Testis (tissue), 3 donors: ENCODE measurements around the gene PRKAB1. TPM values are rescaled to one million over a fixed set of nuclear protein-coding genes. Genes with fewer than 3 reads are reported as not detected.

ENCODE experiments used
- DNase-seq: peaks from one replicate; pipeline ENCODE4 v3.0.0-alpha.2; 2019
- H3K27ac ChIP-seq, 2 donors: fragments of 200-600 bp; sonication (generic); one replicate each; pipeline ENCODE4 v1.5.1; 2019
- H3K27me3 ChIP-seq: fragments of 200-600 bp; sonication (generic); one replicate; pipeline ENCODE4 v1.5.1; 2019
- H3K36me3 ChIP-seq: fragments of 200-600 bp; sonication (generic); one replicate; pipeline ENCODE4 v1.5.1; 2017; ENCODE audit warnings: low read depth; ENCODE audit errors: missing control alignments
- H3K4me1 ChIP-seq: fragments of 200-600 bp; sonication (generic); one replicate; pipeline ENCODE4 v1.5.1; 2019
- H3K4me3 ChIP-seq, 2 donors: fragments of 200-600 bp; sonication (generic); one replicate each; pipeline ENCODE4 v1.5.1; 2017 to 2019
- H3K9me3 ChIP-seq: fragments of 200-600 bp; sonication (generic); one replicate; pipeline ENCODE4 v1.5.1; 2017
- POLR2A ChIP-seq: fragments of 450-650 bp; IDR thresholded peaks from one replicate; pipeline ENCODE4 v1.6.1; 2017; ENCODE audit warnings: antibody characterized with exemption, mild to moderate bottlenecking, moderate library complexity
- WGBS, 2 donors: methylation state at CpG; one replicate each; pipeline ENCODE4 v1.1.5; 2018; 5-methylcytosine and 5-hydroxymethylcytosine counted together
- intact Hi-C: fragments of 100-400 bp; cut with DNase I; formaldehyde crosslinking; loops from one replicate; pipeline ENCODE4 v1.15.1; 2023; ENCODE audit warnings: low total_unique reads
- polyA plus RNA-seq: library from polyadenylated mRNA; stranded (reverse); fragments of 350-450 nt; fragmentation: Illumina TruSeq; extraction: RNeasy Lipid Tissue Mini Kit (QIAGEN cat#74804); gene quantifications from one replicate; pipeline ENCODE4 v1.2.3, GENCODE V29; 2014; ENCODE audit warnings: low read depth, low replicate concordance; ENCODE audit not compliant: insufficient read depth
- total RNA-seq, 2 donors: library from RNA; depleted of rRNA; stranded (reverse); fragments of >200 nt; gene quantifications; one replicate each; pipeline ENCODE4 v1.2.3, GENCODE V29; 2016
- TF ChIP-seq, protein P1 (sequence below), 3 experiments: fragments of 450-650 bp in 2 of 3; fragments of 200-600 bp in 1 of 3; sonication (generic) in 1 of 3; IDR thresholded peaks; one replicate each; pipeline ENCODE4 v1.5.1; 2016 to 2019; ENCODE audit warnings: antibody characterized with exemption in 3 of 3, mild to moderate bottlenecking in 2 of 3, moderate library complexity in 1 of 3

Gene PRKAB1
- total and polyA plus RNA-seq, 3 donors from 2014 or later: 42.6 to 72.5 (median 48.5) TPM

DNA sequence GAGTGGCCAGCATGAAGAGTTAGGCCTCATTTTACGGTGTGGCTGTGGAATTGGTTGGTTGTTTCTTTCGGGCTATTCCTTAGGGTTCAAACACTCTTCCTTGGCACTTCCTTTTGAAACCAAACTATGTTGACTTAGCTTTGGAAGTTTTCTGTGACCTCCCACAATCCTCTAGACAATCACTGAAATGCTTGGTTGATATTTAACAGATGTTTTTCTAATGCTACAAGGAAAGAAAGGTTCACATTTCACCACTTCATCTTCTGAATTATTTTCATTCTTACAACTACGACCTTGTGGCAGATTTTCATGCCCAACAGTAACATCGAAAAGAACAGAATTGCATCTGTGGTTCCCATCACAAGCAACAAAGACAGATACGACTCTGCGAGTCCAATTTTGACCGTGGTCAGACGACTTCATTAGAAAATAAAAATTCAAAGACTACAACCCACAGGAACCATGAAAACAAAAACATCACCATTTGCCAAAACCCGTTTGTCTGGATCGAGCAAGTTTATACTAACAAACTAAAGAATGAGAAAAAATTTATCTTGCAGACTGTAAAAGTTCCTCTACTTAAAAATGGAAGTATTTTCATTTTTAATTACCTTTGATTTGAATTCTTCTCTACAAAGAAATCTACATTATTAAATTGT, 16.9 kb downstream of the PRKAB1 start:
- no peak overlapping the region for H3K4me3 ChIP-seq
- H3K9me3 ChIP-seq: no peaks in the 10 kb centered on the region
- intact Hi-C loops: no loop called here
- no peak for DNase-seq
- H3K27ac ChIP-seq: peak overlapping the region in 1 of 2 donors; percentile 3
- 65 to 73% methylated on average over 10 of the region's 10 CpGs for WGBS, 2 donors
- TF ChIP-seq, protein P1, sequence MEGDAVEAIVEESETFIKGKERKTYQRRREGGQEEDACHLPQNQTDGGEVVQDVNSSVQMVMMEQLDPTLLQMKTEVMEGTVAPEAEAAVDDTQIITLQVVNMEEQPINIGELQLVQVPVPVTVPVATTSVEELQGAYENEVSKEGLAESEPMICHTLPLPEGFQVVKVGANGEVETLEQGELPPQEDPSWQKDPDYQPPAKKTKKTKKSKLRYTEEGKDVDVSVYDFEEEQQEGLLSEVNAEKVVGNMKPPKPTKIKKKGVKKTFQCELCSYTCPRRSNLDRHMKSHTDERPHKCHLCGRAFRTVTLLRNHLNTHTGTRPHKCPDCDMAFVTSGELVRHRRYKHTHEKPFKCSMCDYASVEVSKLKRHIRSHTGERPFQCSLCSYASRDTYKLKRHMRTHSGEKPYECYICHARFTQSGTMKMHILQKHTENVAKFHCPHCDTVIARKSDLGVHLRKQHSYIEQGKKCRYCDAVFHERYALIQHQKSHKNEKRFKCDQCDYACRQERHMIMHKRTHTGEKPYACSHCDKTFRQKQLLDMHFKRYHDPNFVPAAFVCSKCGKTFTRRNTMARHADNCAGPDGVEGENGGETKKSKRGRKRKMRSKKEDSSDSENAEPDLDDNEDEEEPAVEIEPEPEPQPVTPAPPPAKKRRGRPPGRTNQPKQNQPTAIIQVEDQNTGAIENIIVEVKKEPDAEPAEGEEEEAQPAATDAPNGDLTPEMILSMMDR (IDR thresholded peaks at IDR 0.05): no peak
- no peak for TF ChIP-seq POLR2A
- no peaks in the 10 kb centered on the region for H3K36me3 ChIP-seq
- peaks cover 4% of the 10 kb centered on the region for H3K4me1 ChIP-seq
- no peaks in the 10 kb centered on the region for H3K27me3 ChIP-seq

DNA sequence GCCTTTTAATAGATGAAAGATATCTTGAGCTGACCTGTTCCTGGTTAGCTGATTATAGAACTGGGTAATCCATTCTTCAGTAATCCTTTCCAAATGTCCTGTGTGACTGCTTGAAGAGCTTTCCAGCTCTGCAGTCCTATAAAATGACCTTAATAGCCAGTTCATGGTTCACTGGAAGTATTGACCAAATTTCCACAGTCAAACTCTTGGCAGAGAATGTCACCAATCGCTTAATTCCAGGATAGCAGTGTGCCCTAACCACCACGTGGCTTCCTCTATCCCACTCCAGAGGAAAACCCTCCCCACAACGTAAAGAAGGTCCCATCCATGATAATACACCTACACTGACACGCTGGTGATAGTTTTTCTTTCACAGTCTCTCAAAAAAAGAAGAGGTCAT, 17.4 kb downstream of the PRKAB1 start:
- intact Hi-C loops: no loop called here
- Histone ChIP-seq H3K4me3 (no peak overlapping the region), H3K27ac (no peak overlapping the region), H3K27me3 (no peaks in the 10 kb centered on the region), H3K36me3 (no peaks in the 10 kb centered on the region), H3K9me3 (no peaks in the 10 kb centered on the region), H3K4me1 (peaks cover 4% of the 10 kb centered on the region)
- WGBS, 2 donors: 68 to 71% methylated on average over 4 of the region's 4 CpGs
- TF ChIP-seq, protein P1 (IDR thresholded peaks at IDR 0.05): no peak
- no peak for TF ChIP-seq POLR2A
- no peak for DNase-seq

DNA sequence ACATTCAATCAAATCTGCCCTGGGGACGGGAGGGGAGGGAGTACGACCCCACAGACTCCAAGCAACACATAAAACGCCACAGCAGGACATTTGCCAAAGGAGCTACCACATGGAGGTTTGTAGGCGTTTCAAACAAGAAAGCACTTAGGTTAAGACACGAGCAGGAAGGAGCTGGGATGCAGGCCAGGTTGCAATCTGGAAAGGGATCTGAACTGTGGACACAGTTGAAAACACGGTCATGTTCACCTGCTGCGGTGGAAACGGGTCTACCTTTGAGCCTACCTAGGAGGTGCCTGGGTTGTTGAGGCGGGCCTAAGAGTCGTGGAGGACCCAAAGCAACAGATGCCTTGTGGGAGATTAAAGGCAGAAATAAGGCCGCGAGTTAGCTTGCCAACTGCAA, 18.4 kb downstream of the PRKAB1 start:
- DNase-seq: no peak
- Histone ChIP-seq H3K27ac (no peak overlapping the region), H3K27me3 (no peaks in the 10 kb centered on the region), H3K4me3 (no peak overlapping the region), H3K9me3 (no peaks in the 10 kb centered on the region), H3K4me1 (peaks cover 4% of the 10 kb centered on the region), H3K36me3 (no peaks in the 10 kb centered on the region)
- TF ChIP-seq POLR2A: no peak
- TF ChIP-seq, protein P1 (IDR thresholded peaks at IDR 0.05): no peak
- intact Hi-C loops: no loop called here
- 82 to 88% methylated on average over 12 of the region's 12 CpGs for WGBS, 2 donors

DNA sequence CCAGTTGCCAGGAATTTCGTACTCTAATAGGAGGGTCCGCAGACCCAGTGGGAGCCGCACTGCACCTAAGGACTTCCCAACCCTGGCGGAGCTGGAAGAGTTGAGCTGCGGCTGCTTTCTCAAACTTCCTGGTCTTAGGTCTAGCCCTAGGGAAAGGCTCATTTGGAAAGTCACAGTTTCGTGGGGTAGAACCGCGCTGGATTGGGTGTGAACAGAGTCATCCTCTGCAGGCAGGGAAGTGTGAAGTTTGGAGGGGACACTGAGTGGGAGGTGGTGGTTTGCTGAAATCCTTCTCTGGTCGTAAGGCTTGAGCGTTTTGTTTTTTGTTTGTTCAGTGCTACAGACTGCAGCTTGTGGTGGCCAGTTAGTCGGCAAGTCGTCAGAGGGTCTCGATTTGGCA, 18.8 kb downstream of the PRKAB1 start:
- WGBS, 2 donors: 84 to 88% methylated on average over 11 to 13 of the region's 13 CpGs
- no peak for DNase-seq
- Histone ChIP-seq H3K27me3 (no peaks in the 10 kb centered on the region), H3K9me3 (no peaks in the 10 kb centered on the region), H3K4me1 (peaks cover 4% of the 10 kb centered on the region), H3K4me3 (no peak overlapping the region), H3K27ac (no peak overlapping the region), H3K36me3 (no peaks in the 10 kb centered on the region)
- TF ChIP-seq, protein P1 (IDR thresholded peaks at IDR 0.05): no peak
- TF ChIP-seq POLR2A: no peak
- intact Hi-C loops: no loop called here

DNA sequence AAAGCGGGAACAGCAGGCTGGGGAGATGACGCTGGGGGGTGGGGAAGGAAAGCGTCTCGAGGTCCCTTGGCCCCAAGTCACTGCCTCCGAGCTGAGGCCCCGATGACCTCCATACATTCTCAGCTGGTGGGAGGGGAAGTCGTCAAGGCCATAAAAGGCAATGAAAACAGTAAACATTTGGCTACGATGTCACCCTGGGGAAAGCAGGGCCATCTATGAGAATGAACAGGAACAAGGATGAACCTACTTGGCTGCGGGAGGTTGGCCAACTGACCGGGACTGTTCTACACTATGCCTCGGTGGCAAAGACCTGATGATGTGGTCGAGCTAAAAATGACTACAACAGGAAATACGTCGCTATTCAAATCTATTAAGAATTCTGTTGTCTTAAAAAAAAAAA, 19.5 kb downstream of the PRKAB1 start:
- no peak overlapping the region for H3K4me3 ChIP-seq
- H3K27ac ChIP-seq: no peak overlapping the region
- H3K9me3 ChIP-seq: no peaks in the 10 kb centered on the region
- H3K4me1 ChIP-seq: peaks cover 6% of the 10 kb centered on the region
- TF ChIP-seq POLR2A: no peak
- TF ChIP-seq, protein P1 (IDR thresholded peaks at IDR 0.05): no peak
- H3K36me3 ChIP-seq: no peaks in the 10 kb centered on the region
- no peaks in the 10 kb centered on the region for H3K27me3 ChIP-seq
- intact Hi-C loops: no loop called here
- WGBS, 2 donors: 46 to 61% methylated on average over 14 of the region's 14 CpGs
- DNase-seq: no peak
